GM12878 (cell line): ENCODE data around the gene SFTPB. TPM values are rescaled to one million over a fixed set of nuclear protein-coding genes. Genes with fewer than 3 reads are reported as not detected.

Experiments
- ATAC-seq: fragments of 200-7000 bp; cut with Tn5 transposase; 3 replicates; pipeline ENCODE4 v1.9.1; 2020; ENCODE audit warnings: mild to moderate bottlenecking, moderate library complexity
- BruUV-seq: library from RNA; stranded (reverse); fragments of 400-500 nt; replicated peaks from 2 replicates; lab custom pipeline; 2021; lab: Mats Ljungman, UMichigan
- CTCF ChIA-PET: fragments of 300-600 bp; sonication (Branson Sonifier 250); formaldehyde crosslinking; extraction: SDS; loops from one replicate; lab custom pipeline; 2021; ENCODE audit warnings: inconsistent platforms; lab: Yijun Ruan, JAX
- POLR2A ChIA-PET: fragments of 350-600 bp; formaldehyde crosslinking; extraction: SDS; loops from one replicate; lab custom pipeline; 2021; ENCODE audit warnings: inconsistent platforms; lab: Charles Lee
- RAD21 ChIA-PET: fragments of 300-600 bp; sonication (Branson Sonifier 250); formaldehyde crosslinking; loops from one replicate; lab custom pipeline; 2023; ENCODE audit warnings: antibody characterized with exemption; ENCODE audit not compliant: unreplicated experiment; lab: Charles Lee
- SMC1A ChIA-PET: fragments of 300-600 bp; sonication (Branson Sonifier 250); formaldehyde crosslinking; loops from one replicate; lab custom pipeline; 2023; ENCODE audit not compliant: unreplicated experiment, uncharacterized antibody; lab: Charles Lee
- DNase-seq: peaks from one replicate; pipeline ENCODE4 v3.0.0-alpha.2; 2011; ENCODE audit warnings: low read depth, low spot score
- FAIRE-seq: peaks from 3 replicates; lab custom pipeline; 2011; peaks lifted over from hg19 to GRCh38; lab: Jason Lieb, UNC
- H2AFZ ChIP-seq: 2 replicates; pipeline ENCODE4 v1.6.0; 2011; ENCODE audit warnings: low read depth, low read length, control low read depth; ENCODE audit not compliant: control insufficient read depth
- H3K27ac ChIP-seq: 2 replicates; pipeline ENCODE4 v1.5.1; 2011; ENCODE audit warnings: control low read depth; ENCODE audit not compliant: control insufficient read depth, insufficient read depth
- H3K27me3 ChIP-seq, 2 experiments: replicated peaks in 1 of 2; 2 replicates each; pipeline versions ENCODE4 v1.6.0 to v1.6.1; 2011; ENCODE audit warnings: low read length in 1 of 2; ENCODE audit not compliant: control insufficient read depth in 2 of 2, insufficient read depth in 2 of 2
- H3K36me3 ChIP-seq, 2 experiments: 2 replicates each; pipeline ENCODE4 v1.5.1; 2011; ENCODE audit warnings: low read length in 1 of 2; ENCODE audit not compliant: control insufficient read depth in 2 of 2, insufficient read depth in 2 of 2
- H3K4me1 ChIP-seq: 2 replicates; pipeline ENCODE4 v1.6.1; 2011; ENCODE audit warnings: mild to moderate bottlenecking, low read length, moderate library complexity, mixed read lengths; ENCODE audit not compliant: control insufficient read depth, insufficient read depth
- H3K4me2 ChIP-seq: 2 replicates; pipeline ENCODE4 v1.6.0; 2011; ENCODE audit warnings: control low read depth; ENCODE audit not compliant: control insufficient read depth, insufficient read depth
- H3K4me3 ChIP-seq: fragments of 200-600 bp; sonication (generic); 2 replicates; pipeline ENCODE4 v1.5.1; 2016
- H3K79me2 ChIP-seq: 2 replicates; pipeline ENCODE4 v1.6.0; 2011; ENCODE audit warnings: low read length; ENCODE audit not compliant: control insufficient read depth, insufficient read depth
- H3K9ac ChIP-seq: 2 replicates; pipeline ENCODE4 v1.8.0; 2011; ENCODE audit warnings: low read length, control low read depth, mixed read lengths; ENCODE audit not compliant: control insufficient read depth, insufficient read depth
- H3K9me3 ChIP-seq: replicated peaks from 3 replicates; pipeline ENCODE4 v1.5.1; 2011; ENCODE audit warnings: mild to moderate bottlenecking, low read length; ENCODE audit not compliant: control insufficient read depth, insufficient read depth
- H4K20me1 ChIP-seq: 2 replicates; pipeline ENCODE4 v1.6.0; 2011; ENCODE audit not compliant: control insufficient read depth, insufficient read depth
- BACH1 ChIP-seq: fragments of 450-650 bp; IDR thresholded peaks from 2 replicates; pipeline ENCODE4 v1.6.1; 2017; ENCODE audit warnings: mild to moderate bottlenecking, borderline replicate concordance
- CBFB ChIP-seq: IDR thresholded peaks from 2 replicates; pipeline ENCODE4 v1.6.1; 2016; ENCODE audit warnings: antibody characterized with exemption, low read depth
- CBX5 ChIP-seq: sonication (generic); IDR thresholded peaks from 2 replicates; pipeline ENCODE4 v1.6.1; 2016; ENCODE audit warnings: low read depth, moderate library complexity, mild to moderate bottlenecking, inconsistent platforms
- CEBPB ChIP-seq, 2 experiments: fragments of 150-350 bp in 1 of 2; IDR thresholded peaks; 2 replicates each; pipeline ENCODE4 v1.6.1; 2012 to 2014; ENCODE audit warnings: low read depth in 2 of 2, low read length in 2 of 2, borderline replicate concordance in 1 of 2, inconsistent platforms in 1 of 2
- EED ChIP-seq: sonication (generic); IDR thresholded peaks from 2 replicates; pipeline ENCODE4 v1.6.1; 2016; ENCODE audit warnings: antibody characterized with exemption, low read depth
- FOXM1 ChIP-seq: IDR thresholded peaks from 2 replicates; pipeline ENCODE4 v1.6.1; 2012; ENCODE audit warnings: low read depth, mild to moderate bottlenecking, inconsistent platforms, low read length, moderate library complexity
- LARP7 ChIP-seq: fragments of 450-650 bp; IDR thresholded peaks from 2 replicates; pipeline ENCODE4 v1.6.1; 2017; ENCODE audit warnings: mild to moderate bottlenecking
- MEF2A ChIP-seq: IDR thresholded peaks from 2 replicates; pipeline ENCODE4 v1.6.1; 2011; ENCODE audit warnings: low read depth, mild to moderate bottlenecking, low read length, moderate library complexity; ENCODE audit not compliant: insufficient read depth
- MTA3 ChIP-seq: IDR thresholded peaks from 2 replicates; pipeline ENCODE4 v1.6.1; 2012; ENCODE audit warnings: low read length, inconsistent platforms, borderline replicate concordance
- MYC ChIP-seq: IDR thresholded peaks from 2 replicates; pipeline ENCODE4 v1.6.1; 2011; ENCODE audit warnings: mild to moderate bottlenecking, low read length, moderate library complexity, inconsistent platforms; ENCODE audit not compliant: insufficient read depth, insufficient replicate concordance, insufficient read length, severe bottlenecking
- NBN ChIP-seq: fragments of 450-650 bp; IDR thresholded peaks from 2 replicates; pipeline ENCODE4 v1.6.1; 2016
- RAD51 ChIP-seq: fragments of 450-650 bp; IDR thresholded peaks from 2 replicates; pipeline ENCODE4 v1.6.1; 2016; ENCODE audit warnings: moderate library complexity, mild to moderate bottlenecking, inconsistent platforms
- SMC3 ChIP-seq: IDR thresholded peaks from 2 replicates; pipeline ENCODE4 v1.6.1; 2011; ENCODE audit warnings: low read length, improper control_type of control experiment, borderline replicate concordance
- SPI1 ChIP-seq: IDR thresholded peaks from 2 replicates; pipeline ENCODE4 v1.6.1; 2011; ENCODE audit warnings: low read depth, mild to moderate bottlenecking, low read length, moderate library complexity, borderline replicate concordance; ENCODE audit not compliant: insufficient read depth
- TBL1XR1 ChIP-seq: IDR thresholded peaks from 2 replicates; pipeline ENCODE4 v1.6.1; 2012; ENCODE audit warnings: low read depth, low read length, improper control_type of control experiment
- TCF12 ChIP-seq: IDR thresholded peaks from 2 replicates; pipeline ENCODE4 v1.6.1; 2011; ENCODE audit warnings: low read depth, mild to moderate bottlenecking, low read length
- ZNF274 ChIP-seq: IDR thresholded peaks from one replicate; pipeline ENCODE4 v1.8.0; 2011; ENCODE audit not compliant: insufficient read length, insufficient read depth
- WGBS: methylation state at CpG from one replicate; pipeline ENCODE4 v1.1.6; 2016; ENCODE audit warnings: low lambda C conversion rate; ENCODE audit not compliant: insufficient replicate concordance, insufficient coverage; ENCODE audit errors: missing lambda C conversion rate; 5-methylcytosine and 5-hydroxymethylcytosine counted together
- in situ Hi-C: fragments of 300-500 bp; cut with MboI; formaldehyde crosslinking; loops from 9 replicates; pipeline ENCODE4 v1.14.3; 2018; ENCODE audit warnings: mixed read lengths
- intact Hi-C: fragments of 100-400 bp; cut with micrococcal nuclease; formaldehyde crosslinking; loops from one replicate; pipeline ENCODE4 v1.14.2; 2022; ENCODE audit not compliant: unreplicated experiment
- polyA plus RNA-seq, 11 experiments: library from polyadenylated mRNA; depleted of rRNA in 4 of 11; unstranded in 6 of 11; stranded (reverse) in 5 of 11; fragments of >200 nt; fragmentation: Nextera tagmentation in 4 of 11; fragmentation: Illumina TruSeq in 1 of 11; extraction: Ambion mirVana in 4 of 11; extraction: Trizol in 1 of 11; gene quantifications; 1 replicate in 1 of 11; 2 replicates in 10 of 11; pipeline versions ENCODE4 v1.2.1 to v1.2.3, GENCODE V29; 2011 to 2016; ENCODE audit warnings: inconsistent platforms in 2 of 11, missing spikeins in 2 of 11, low read depth in 1 of 11
- total RNA-seq, 4 experiments: library from RNA; depleted of rRNA in 3 of 4; stranded (reverse); fragments of >200 nt in 3 of 4; fragmentation: Illumina TruSeq in 1 of 4; extraction: Trizol in 1 of 4; gene quantifications; 2 replicates each; pipeline versions ENCODE4 v1.2.1 to v1.2.3, GENCODE V29; 2013 to 2021

SFTPB gene
- total and polyA plus RNA-seq, 10 of the 15 experiments (the other 5 are each of a cell fraction or from before 2014, with no cell fraction given) = 0.02 to 5.3 TPM; not detected in 8

- ChIA-PET CTCF (interaction anchor here (1.0 kb wide), 2 partner anchors 13 to 38 kb away, joined by 3 to 4 read pairs; no protein-coding TSS in a partner anchor), POLR2A (no interaction called here), RAD21 (no interaction called here), SMC1A (interaction anchor here (1.0 kb wide), 1 partner anchor 36 kb away, joined by 3 read pairs; no protein-coding TSS in a partner anchor)
- Histone ChIP-seq H3K27me3 (no peaks in the 10 kb centered on the region), H3K9ac (no peak overlapping the region), H3K79me2 (no peaks in the 10 kb centered on the region), H3K4me1 (peaks cover 3% of the 10 kb centered on the region; the same call in 1 of the 2 replicates), H3K9me3 (no peaks in the 10 kb centered on the region), H3K27ac (no peak overlapping the region), H2AFZ (no peak overlapping the region), H3K4me2 (no peak overlapping the region), H3K4me3 (no peak overlapping the region), H3K36me3 (no peaks in the 10 kb centered on the region), H4K20me1 (no peaks in the 10 kb centered on the region)
- DNase-seq (no peak), FAIRE-seq (no peak), ATAC-seq (no peak)
- BruUV-seq = no TSS peak
- TF ChIP-seq FOXM1 = no peak
- in situ Hi-C loops = no loop called here
- intact Hi-C loops = no loop called here
- WGBS = 40% methylated on average over 7 of the region's 11 CpGs
Observed at GRCh38 chr2:85666435-85667316, 1.3 kb downstream of the SFTPB start.

- intact Hi-C loops (no loop called here), in situ Hi-C loops (no loop called here)
- Histone ChIP-seq H3K36me3 (no peaks in the 10 kb centered on the region; a peak in 1 of 4 replicates), H4K20me1 (no peaks in the 10 kb centered on the region), H3K27me3 (no peaks in the 10 kb centered on the region), H3K4me2 (no peak overlapping the region), H3K4me1 (peaks cover 3% of the 10 kb centered on the region; the same call in 1 of the 2 replicates), H3K27ac (no peak overlapping the region), H2AFZ (no peak overlapping the region), H3K4me3 (no peak overlapping the region), H3K79me2 (no peaks in the 10 kb centered on the region), H3K9ac (no peak overlapping the region), H3K9me3 (no peaks in the 10 kb centered on the region)
- FAIRE-seq = no peak
- no TSS peak for BruUV-seq
- 63% methylated on average over 5 of the region's 6 CpGs for WGBS
- POLR2A ChIA-PET = no interaction called here
- RAD21 ChIA-PET = no interaction called here
- CTCF ChIA-PET = interaction anchor here (1.0 kb wide), 1 partner anchor 39 kb away, joined by 4 read pairs; no protein-coding TSS in a partner anchor
- SMC1A ChIA-PET = no interaction called here
- no peak for ATAC-seq
- DNase-seq = no peak
- TF ChIP-seq EED (no peak), ZNF274 (no peak), SMC3 (no peak), CEBPB (IDR thresholded peaks at IDR 0.05; ENCODE audit: borderline replicate concordance in 1 of 2, low read depth in 2 of 2, low read length in 2 of 2) (no peak), CBX5 (no peak), MYC (no peak), TCF12 (no peak), NBN (no peak), LARP7 (no peak), SPI1 (no peak), MTA3 (no peak), MEF2A (no peak), RAD51 (no peak), BACH1 (no peak), CBFB (no peak), TBL1XR1 (no peak)
Observed at GRCh38 chr2:85666016-85666415, 2.0 kb downstream of the SFTPB start.
